PC-3 (cell line): ENCODE measurements around the gene CHAD.

Source experiments
- EZH2 ChIP-seq: fragments of 300-600 bp; sonication (generic); IDR thresholded peaks from one replicate; pipeline ENCODE4 v1.6.1; 2017; ENCODE audit warnings: antibody characterized with exemption, mild to moderate bottlenecking, low read length; ENCODE audit not compliant: unreplicated experiment
- EZH2phosphoT487 ChIP-seq: fragments of 300-600 bp; sonication (generic); IDR thresholded peaks from 2 replicates; pipeline ENCODE4 v1.6.1; 2018; ENCODE audit warnings: mild to moderate bottlenecking, antibody characterized with exemption, low read length, borderline replicate concordance

DNA sequence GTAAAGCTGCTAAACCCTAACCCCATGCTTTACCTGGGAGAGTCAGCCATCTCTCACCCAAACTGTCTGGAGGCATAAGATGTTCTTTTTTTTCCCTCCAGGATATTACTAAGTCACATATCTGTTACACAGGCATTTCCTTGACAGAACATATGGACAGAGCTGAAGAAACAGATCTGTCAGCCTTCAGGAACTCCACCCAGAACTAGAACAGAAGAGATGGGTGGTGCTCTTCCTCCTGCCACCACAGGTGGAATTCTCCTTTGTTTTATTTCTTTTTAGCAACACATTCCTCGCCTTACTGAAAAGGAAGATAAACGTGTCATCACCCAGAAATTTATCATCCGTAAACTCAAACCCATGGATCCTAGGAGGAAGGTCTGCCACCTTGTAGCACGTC, 48.3 kb upstream of the CHAD start:
- no peak for TF ChIP-seq EZH2
- no peak for TF ChIP-seq EZH2phosphoT487
